Astrocyte (in vitro differentiated cells and primary cell): ENCODE results near the gene TFDP2.
"Not testable (repeated sequence)": the region's sequence is repeated elsewhere in the genome, so short reads cannot be mapped to it uniquely, and the experiment has no call there.

ENCODE experiments used
- EZH2 ChIP-seq: IDR thresholded peaks from 2 replicates; pipeline ENCODE4 v1.6.1; 2012; ENCODE audit warnings: mild to moderate bottlenecking, low read length, inconsistent platforms; ENCODE audit not compliant: insufficient read depth
- TF ChIP-seq, protein P1 (sequence below): IDR thresholded peaks from 2 replicates; pipeline ENCODE4 v1.5.1; 2011; ENCODE audit warnings: low read depth, mild to moderate bottlenecking, inconsistent platforms, low read length, moderate library complexity; ENCODE audit not compliant: insufficient read depth

DNA sequence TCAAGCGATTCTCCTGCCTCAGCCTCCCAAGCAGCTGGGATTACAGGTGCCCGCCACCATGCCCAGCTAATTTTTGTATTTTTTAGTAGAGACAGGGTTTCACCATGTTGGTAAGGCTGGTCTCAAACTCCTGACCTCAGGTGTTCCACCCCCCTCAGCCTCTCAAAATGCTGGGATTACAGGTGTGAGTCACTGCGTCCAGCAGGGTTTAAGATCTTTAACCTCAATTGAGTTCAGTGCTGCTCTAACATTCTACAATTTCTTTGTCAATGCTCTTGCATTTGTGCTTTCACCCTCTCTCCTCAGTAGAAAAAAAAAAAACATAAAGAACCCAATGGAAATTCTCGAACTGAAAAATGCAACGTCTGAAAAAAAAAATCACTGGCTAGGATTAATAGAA, 60.4 kb downstream of the TFDP2 start:
- TF ChIP-seq, protein P1, sequence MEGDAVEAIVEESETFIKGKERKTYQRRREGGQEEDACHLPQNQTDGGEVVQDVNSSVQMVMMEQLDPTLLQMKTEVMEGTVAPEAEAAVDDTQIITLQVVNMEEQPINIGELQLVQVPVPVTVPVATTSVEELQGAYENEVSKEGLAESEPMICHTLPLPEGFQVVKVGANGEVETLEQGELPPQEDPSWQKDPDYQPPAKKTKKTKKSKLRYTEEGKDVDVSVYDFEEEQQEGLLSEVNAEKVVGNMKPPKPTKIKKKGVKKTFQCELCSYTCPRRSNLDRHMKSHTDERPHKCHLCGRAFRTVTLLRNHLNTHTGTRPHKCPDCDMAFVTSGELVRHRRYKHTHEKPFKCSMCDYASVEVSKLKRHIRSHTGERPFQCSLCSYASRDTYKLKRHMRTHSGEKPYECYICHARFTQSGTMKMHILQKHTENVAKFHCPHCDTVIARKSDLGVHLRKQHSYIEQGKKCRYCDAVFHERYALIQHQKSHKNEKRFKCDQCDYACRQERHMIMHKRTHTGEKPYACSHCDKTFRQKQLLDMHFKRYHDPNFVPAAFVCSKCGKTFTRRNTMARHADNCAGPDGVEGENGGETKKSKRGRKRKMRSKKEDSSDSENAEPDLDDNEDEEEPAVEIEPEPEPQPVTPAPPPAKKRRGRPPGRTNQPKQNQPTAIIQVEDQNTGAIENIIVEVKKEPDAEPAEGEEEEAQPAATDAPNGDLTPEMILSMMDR, result not testable (repeated sequence)
- TF ChIP-seq EZH2, result not testable (repeated sequence)
